GM12874 (cell line): ENCODE results near the gene AOC2.

Source experiments
- TF ChIP-seq, protein P1 (sequence below): IDR thresholded peaks from 2 replicates; pipeline ENCODE4 v1.5.1; 2011; ENCODE audit warnings: low read depth, mild to moderate bottlenecking, control low read depth, low read length, moderate library complexity; ENCODE audit not compliant: insufficient read depth

The AOC2 gene

DNA sequence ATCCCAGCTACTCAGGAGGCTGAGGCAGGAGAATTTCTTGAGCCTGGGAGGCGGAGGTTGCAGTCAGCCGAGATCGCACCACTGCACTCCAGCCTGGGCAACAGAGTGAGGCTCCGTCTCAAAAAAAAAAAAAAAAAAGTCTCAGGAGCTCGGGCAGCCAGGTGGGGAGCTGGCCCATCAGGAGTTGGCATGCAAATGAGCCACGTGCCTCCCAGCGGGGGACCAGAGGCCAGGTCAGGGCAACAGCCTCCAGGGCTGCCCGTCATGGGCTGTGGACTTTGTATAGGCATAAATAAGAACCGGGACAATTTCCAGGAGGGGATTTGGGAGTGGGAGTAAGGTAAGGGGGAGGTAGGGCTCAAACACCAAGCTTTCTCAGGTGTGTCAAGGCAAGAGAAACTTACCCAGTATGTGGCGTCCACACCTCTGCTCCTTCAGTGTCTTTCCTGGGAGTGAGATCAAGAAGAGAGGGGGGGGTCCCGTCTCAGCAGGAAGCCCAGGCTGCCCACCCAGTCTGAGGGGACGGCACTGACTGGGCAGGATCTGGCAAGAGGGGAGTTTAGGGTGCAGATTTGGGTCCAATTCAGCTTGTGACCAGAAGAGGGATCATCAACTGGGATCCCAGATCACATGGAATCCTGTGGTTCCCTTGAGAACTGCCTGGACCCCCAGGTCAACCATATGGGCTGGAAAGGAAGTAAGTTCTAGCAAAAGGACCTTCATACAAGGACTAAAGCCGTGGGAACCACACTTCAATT, 33.9 kb downstream of the AOC2 start:
- TF ChIP-seq, protein P1, sequence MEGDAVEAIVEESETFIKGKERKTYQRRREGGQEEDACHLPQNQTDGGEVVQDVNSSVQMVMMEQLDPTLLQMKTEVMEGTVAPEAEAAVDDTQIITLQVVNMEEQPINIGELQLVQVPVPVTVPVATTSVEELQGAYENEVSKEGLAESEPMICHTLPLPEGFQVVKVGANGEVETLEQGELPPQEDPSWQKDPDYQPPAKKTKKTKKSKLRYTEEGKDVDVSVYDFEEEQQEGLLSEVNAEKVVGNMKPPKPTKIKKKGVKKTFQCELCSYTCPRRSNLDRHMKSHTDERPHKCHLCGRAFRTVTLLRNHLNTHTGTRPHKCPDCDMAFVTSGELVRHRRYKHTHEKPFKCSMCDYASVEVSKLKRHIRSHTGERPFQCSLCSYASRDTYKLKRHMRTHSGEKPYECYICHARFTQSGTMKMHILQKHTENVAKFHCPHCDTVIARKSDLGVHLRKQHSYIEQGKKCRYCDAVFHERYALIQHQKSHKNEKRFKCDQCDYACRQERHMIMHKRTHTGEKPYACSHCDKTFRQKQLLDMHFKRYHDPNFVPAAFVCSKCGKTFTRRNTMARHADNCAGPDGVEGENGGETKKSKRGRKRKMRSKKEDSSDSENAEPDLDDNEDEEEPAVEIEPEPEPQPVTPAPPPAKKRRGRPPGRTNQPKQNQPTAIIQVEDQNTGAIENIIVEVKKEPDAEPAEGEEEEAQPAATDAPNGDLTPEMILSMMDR, result no peak

DNA sequence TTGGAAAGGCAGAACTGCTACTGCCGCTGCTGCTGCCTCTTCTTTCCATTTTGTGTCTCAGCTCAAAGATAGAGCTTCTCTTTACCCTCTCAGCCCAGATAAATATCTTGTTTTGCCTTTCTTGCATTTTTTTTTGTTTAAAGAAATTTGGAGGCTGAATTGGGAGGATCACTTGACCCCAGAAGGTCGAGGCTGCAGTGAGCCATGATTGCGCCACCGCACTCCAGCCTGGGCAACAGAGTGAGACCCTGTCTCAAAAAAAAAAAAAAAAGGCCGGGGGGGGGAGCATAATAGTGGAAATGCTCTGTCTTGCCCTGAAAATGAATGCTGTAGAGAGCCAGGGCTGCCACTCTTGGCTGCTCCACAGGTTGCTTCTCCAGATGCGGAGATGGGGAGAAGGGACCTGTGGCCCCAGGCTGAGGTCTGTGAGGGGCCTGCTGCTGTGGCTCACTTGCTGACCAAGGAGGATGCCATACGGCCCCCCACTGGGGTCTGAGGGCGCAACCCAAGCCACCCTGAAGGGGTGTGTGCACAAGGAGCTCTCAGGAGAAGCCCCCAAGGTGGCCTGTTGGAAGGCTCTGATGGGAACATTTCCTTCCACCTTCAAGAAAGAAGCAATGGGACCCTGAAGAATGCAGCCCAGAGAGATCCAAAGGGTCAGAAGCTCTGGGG, 34.7 kb downstream of the AOC2 start:
- TF ChIP-seq, protein P1, result no peak

DNA sequence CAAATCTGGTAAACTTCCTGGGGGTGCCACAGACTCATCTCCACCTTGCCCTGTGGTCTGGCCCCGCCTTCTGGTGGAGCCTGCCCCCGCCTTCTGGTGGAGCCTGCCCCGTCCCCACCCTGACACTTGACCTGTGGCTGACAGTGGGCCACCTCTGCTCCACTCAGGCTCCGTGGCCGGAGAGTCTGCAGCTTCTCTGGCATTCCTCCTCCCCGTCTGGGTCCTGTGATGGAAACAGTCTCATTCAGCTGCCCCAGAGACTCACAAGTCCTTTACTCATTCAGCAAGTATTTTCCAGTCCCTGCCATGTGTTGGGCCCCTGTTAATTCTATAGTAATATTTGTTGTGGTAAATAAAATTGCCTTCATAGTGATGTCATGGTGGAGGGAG, 35.2 kb downstream of the AOC2 start:
- TF ChIP-seq, protein P1, result no peak

DNA sequence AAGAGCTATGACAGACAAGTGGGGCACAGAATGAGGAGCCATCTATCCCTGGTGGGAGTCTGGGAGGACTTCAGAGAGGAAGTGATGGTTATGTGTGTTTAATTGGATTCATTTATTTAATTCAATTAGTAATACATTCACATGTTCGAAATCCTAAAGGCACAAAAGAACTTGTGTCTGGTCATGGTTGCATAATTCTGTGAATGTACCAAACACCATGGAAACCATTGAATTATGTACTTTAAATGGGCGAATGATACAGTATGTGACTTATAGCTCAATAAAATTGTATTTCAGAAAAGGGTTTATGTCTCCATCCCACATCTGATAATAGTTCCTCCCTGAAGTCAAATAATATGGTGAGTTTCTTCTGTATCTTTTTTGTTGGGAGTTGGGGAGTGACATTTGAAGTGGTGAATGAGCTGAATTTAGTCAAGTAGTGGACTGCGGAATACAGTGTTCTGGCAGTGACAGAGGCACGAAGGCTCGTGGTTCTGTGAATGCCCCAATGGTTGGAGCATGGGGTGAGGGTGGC, 36.5 kb downstream of the AOC2 start:
- TF ChIP-seq, protein P1, result no peak

DNA sequence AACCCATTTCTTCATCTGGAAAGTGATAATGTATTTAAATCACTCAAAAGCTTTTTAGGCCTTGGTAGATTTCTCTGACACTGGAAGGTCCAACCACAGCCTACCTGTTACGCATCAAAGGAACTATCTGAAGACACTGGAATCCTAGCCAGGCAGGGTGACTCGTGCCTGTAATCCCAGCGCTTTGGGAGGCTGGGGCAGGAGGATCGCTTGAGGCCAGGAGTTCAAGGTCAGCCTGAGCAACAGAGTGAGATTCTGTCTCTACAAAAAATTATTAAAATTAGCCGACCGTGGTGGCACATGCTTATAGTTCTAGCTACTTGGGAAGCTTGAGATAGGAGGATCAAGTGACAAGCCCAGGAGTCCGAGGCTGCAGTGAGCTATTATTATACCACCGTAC, 37.8 kb downstream of the AOC2 start:
- TF ChIP-seq, protein P1, result no peak

DNA sequence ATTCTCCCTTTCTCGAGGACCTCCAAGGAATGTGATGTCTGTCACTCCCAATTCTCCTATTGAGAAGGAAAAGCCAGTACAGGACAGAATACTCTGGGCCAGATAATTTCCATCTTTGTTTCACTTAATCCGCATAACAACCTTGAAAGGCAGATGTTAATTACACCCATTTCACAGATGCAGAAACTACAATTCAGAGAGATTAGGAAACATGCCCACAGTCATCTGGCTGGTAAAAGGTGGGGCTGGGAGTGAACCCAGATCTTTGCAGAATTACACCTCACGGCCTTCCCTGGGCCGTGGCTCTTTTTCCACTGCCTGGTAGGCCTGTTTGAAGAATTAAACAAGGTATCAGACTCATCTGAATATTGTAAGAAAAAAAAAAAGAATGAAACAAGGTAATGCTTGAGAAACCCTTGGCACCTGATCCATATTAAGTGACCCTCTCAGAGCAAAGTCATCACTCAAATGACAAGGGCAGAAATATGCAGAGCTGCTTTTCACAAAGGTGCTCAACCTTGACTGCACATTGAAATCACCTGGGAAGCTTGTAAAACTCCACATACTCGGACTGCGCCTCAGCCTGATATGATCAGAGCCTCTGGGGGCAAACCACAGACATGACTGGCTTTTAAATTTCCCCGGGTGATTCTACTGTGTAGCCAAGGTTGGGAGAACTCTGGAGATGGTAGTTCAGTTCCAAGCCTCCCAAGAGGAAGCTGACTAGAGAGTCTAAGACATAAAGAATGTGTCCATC, 39.6 kb downstream of the AOC2 start:
- TF ChIP-seq, protein P1, result no peak
